Esophagus muscularis mucosa (tissue), 4 donors: Measurements from ENCODE around the gene PEX16. TPM values are rescaled to one million over a fixed set of nuclear protein-coding genes. Genes with fewer than 3 reads are reported as not detected.
A peak's percentile ranks its signal among the peaks of the same experiment; 100 is the strongest.
"Not testable (repeated sequence)": the region's sequence is repeated elsewhere in the genome, so short reads cannot be mapped to it uniquely, and the experiment has no call there.

Experiments
- DNase-seq: peaks from one replicate; pipeline ENCODE4 v3.0.0-alpha.2; 2017; ENCODE audit errors: extremely low spot score
- H3K27ac ChIP-seq, 4 donors: fragments of 200-600 bp; sonication (generic); replicated peaks in 1 of 4; 1 replicate in 3 of 4; 2 replicates in 1 of 4; pipeline ENCODE4 v1.5.1; 2016 to 2019; ENCODE audit warnings: mild to moderate bottlenecking in 1 of 4
- H3K27me3 ChIP-seq, 4 donors: fragments of 200-600 bp; sonication (generic); one replicate each; pipeline versions ENCODE4 v1.5.1 to v1.6.0; 2016 to 2019
- H3K36me3 ChIP-seq, 4 donors: fragments of 200-600 bp; sonication (generic); one replicate each; pipeline ENCODE4 v1.5.1; 2016 to 2019
- H3K4me1 ChIP-seq, 4 donors: fragments of 200-600 bp; sonication (generic); one replicate each; pipeline ENCODE4 v1.5.1; 2016 to 2019
- H3K4me3 ChIP-seq, 4 donors: fragments of 200-600 bp; sonication (generic); 1 replicate in 2 of 4; 2 replicates in 2 of 4; pipeline ENCODE4 v1.5.1; 2016 to 2019; ENCODE audit warnings: mild to moderate bottlenecking in 4 of 4, moderate library complexity in 1 of 4
- H3K9me3 ChIP-seq, 4 donors: fragments of 200-600 bp; sonication (generic); 1 replicate in 3 of 4; 2 replicates in 1 of 4; pipeline ENCODE4 v1.5.1; 2016 to 2019
- EP300 ChIP-seq: sonication (generic); formaldehyde crosslinking; IDR thresholded peaks from one replicate; pipeline ENCODE4 v1.6.1; 2017; ENCODE audit warnings: antibody characterized with exemption
- POLR2A ChIP-seq: fragments of 450-650 bp; IDR thresholded peaks from one replicate; pipeline ENCODE4 v1.6.1; 2017; ENCODE audit warnings: antibody characterized with exemption, moderate library complexity, mild to moderate bottlenecking, low read depth
- POLR2AphosphoS5 ChIP-seq, 2 donors: sonication (generic); formaldehyde crosslinking; IDR thresholded peaks; one replicate each; pipeline ENCODE4 v1.6.1; 2017; ENCODE audit warnings: antibody characterized with exemption in 2 of 2
- WGBS: methylation state at CpG from one replicate; pipeline ENCODE4 v1.1.5; 2018; 5-methylcytosine and 5-hydroxymethylcytosine counted together
- intact Hi-C: fragments of 100-400 bp; cut with DNase I; formaldehyde crosslinking; loops from one replicate; pipeline ENCODE4 v1.15.1; 2023
- total RNA-seq, 4 donors: library from RNA; depleted of rRNA; stranded (reverse); fragments of >200 nt; gene quantifications; one replicate each; pipeline versions ENCODE4 v1.1.0 to v1.2.1, GENCODE V29; 2016
- TF ChIP-seq, protein P1 (sequence below), 3 experiments: fragments of 200-600 bp in 2 of 3; fragments of 450-650 bp in 1 of 3; sonication (generic) in 2 of 3; IDR thresholded peaks; one replicate each; pipeline ENCODE4 v1.5.1; 2017 to 2019; ENCODE audit warnings: antibody characterized with exemption in 3 of 3, mild to moderate bottlenecking in 2 of 3, moderate library complexity in 1 of 3

PEX16 gene
- total RNA-seq, 4 donors from 2014 or later = 15.4 to 32.2 (median 23.2) TPM

DNA sequence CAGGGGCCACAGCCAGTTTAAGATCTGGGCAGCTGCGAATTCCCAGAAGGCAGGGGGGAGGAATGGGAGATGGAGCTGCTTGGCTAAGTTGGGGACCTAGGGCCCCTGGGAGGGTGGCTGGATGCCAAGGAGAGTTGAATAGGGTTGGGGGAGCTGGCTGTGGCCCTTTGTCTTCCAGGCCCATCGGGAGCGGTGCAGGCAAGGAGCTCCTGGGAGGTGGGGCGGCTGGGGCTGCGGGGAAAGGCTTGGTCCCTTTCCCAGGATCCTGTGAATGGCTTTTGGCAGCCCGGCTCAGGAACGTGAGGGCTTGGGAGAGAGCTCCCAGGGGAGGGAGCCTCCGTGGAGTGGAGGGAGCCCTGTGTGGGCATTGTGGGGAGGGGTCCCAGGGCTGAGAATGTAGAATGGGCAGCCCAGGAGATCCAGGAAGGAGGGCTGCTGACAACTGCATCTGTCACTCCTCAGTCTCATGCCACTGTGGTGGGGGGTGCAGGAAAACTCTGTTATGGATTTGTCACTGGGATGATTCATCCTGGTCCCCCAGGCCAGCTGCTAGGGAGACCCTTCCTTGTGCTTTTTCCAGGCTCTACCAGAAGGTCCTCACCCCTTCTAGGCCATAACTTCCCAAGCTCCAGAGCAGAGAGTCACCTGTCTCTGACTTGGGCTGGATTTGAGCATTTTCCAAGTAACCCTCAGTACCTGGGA lies 16.6 kb downstream of the PEX16 start:
- H3K27ac ChIP-seq = peak overlapping the region; percentile 62 to 79 (median 69)

DNA sequence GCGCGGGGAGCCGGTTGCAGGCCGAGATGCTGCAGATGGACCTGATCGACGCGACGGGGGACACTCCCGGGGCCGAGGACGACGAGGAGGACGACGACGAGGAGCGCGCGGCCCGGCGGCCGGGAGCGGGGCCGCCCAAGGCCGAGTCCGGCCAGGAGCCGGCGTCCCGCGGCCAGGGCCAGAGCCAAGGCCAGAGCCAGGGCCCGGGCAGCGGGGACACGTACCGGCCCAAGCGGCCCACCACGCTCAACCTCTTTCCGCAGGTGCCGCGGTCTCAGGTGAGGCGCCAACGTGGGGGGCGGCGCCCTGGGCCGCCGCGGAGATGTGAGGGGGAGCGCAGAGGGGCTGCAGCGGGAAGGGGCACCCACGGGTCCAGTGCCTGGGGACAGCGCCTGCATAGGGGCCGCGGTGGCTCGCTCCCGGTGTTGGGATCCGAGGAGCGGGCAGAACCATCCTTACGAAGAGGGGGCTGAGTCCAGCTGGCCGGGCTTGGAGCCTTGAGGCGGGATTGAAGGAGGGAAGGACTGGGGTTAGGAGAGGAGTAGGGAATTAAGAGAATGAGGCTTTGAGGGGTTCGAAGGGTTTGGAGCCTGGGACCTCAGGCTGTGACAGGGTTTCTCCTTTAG lies 17.4 kb downstream of the PEX16 start:
- Histone ChIP-seq H3K4me3 (peak overlapping the region; percentile 61 to 84 (median 66)), H3K27me3 (peaks cover 0 to 14% (median 0%) of the 10 kb centered on the region in 4 donors), H3K4me1 (peaks cover 20 to 31% (median 26%) of the 10 kb centered on the region in 4 donors), H3K27ac (peak overlapping the region; percentile 62 to 79 (median 69)), H3K36me3 (peaks cover 0 to 34% (median 27%) of the 10 kb centered on the region in 4 donors)
- intact Hi-C loops, DNase-seq, H3K9me3 ChIP-seq: not testable (repeated sequence)
- WGBS = 3% methylated on average over 22 of the region's 59 CpGs

More for the DNA sequence above, 16.6 kb downstream of the PEX16 start:
- Histone ChIP-seq H3K4me3 (peak overlapping the region; percentile 61 to 84 (median 66)), H3K27me3 (peaks cover 0 to 8% (median 0%) of the 10 kb centered on the region in 4 donors), H3K9me3 (no peaks in the 10 kb centered on the region), H3K36me3 (peaks cover 0 to 41% (median 29%) of the 10 kb centered on the region in 4 donors), H3K4me1 (peaks cover 20 to 31% (median 26%) of the 10 kb centered on the region in 4 donors)
- TF ChIP-seq EP300 (no peak), POLR2AphosphoS5 (IDR thresholded peaks at IDR 0.05) (no peak), POLR2A (no peak)
- TF ChIP-seq, protein P1, sequence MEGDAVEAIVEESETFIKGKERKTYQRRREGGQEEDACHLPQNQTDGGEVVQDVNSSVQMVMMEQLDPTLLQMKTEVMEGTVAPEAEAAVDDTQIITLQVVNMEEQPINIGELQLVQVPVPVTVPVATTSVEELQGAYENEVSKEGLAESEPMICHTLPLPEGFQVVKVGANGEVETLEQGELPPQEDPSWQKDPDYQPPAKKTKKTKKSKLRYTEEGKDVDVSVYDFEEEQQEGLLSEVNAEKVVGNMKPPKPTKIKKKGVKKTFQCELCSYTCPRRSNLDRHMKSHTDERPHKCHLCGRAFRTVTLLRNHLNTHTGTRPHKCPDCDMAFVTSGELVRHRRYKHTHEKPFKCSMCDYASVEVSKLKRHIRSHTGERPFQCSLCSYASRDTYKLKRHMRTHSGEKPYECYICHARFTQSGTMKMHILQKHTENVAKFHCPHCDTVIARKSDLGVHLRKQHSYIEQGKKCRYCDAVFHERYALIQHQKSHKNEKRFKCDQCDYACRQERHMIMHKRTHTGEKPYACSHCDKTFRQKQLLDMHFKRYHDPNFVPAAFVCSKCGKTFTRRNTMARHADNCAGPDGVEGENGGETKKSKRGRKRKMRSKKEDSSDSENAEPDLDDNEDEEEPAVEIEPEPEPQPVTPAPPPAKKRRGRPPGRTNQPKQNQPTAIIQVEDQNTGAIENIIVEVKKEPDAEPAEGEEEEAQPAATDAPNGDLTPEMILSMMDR (IDR thresholded peaks at IDR 0.05) = no peak
- 33% methylated on average over 6 of the region's 8 CpGs for WGBS
- DNase-seq = no peak
- intact Hi-C loops = no loop called here

DNA sequence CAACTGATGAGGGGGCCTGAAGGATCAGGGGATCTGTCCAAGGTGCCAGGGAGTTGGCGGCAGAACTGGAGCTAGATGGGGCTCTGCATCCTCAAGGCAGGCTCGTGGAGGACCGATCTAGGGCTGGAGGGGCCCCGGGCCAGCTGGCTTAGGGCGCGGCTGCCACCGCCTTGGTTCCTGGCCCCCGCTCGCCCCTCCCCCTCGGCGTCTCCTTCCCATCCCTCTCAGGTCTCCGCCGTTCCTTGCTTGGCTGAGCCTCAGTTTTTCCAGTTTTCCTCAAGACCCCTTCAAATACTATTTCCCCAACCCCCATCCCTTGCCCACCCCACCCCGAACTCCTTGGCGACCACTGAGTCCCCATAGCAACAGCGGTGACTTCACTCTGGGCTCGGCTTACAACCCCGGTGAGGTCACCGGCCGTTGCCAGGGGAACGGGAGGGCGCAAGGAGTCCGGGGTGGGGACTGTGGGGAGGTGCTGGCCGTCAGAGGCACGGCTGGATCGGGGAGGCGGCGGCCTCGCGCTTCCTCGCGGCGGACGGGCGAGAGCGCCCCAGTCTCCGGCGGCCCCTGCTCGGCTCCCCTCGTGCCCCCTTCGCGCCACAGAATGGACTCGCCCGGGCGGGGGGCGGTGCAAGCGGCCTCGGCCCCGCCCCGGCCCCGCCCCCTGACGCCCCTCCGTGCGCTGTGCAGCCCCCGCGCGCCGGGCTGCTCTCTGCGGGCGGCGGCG lies 18.1 kb downstream of the PEX16 start:
- TF ChIP-seq POLR2AphosphoS5 (IDR thresholded peaks at IDR 0.05) = peak; percentile 32 to 54
- no peak for TF ChIP-seq POLR2A
- intact Hi-C loops = no loop called here
- Histone ChIP-seq H3K36me3 (peaks cover 0 to 27% (median 23%) of the 10 kb centered on the region in 4 donors), H3K27me3 (peaks cover 0 to 21% (median 0%) of the 10 kb centered on the region in 4 donors), H3K4me1 (peaks cover 20 to 31% (median 26%) of the 10 kb centered on the region in 4 donors), H3K27ac (peak overlapping the region; percentile 62 to 79 (median 69)), H3K9me3 (no peaks in the 10 kb centered on the region), H3K4me3 (peak overlapping the region; percentile 61 to 84 (median 66))
- WGBS = under 1% methylated on average over 45 of the region's 62 CpGs
- no peak for DNase-seq

DNA sequence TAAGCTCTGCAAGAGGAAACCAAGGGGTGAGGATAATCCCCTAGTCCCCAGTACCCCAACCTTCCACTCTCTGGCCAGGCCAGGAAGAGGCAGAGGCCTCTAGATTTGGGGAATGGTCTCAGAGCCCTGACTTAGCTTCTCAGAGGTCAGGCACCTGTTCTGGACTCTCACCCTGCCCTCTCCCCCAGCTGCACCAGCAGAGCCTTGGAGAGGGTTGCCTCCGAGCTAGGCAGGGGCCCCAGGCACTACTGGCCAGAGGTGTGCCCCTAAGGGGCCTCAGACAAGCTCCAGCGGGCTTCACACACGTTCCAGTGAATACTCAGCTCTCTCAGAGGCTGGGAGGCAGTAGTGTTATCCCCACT lies 18.6 kb downstream of the PEX16 start:
- H3K27me3 ChIP-seq = peaks cover 0 to 25% (median 0%) of the 10 kb centered on the region in 4 donors
- WGBS = 20% methylated on average over 3 of the region's 3 CpGs
- intact Hi-C loops = no loop called here
- no peak for TF ChIP-seq EP300
- TF ChIP-seq POLR2A = no peak
- TF ChIP-seq, protein P1 (IDR thresholded peaks at IDR 0.05) = no peak
- no peak for TF ChIP-seq POLR2AphosphoS5 (IDR thresholded peaks at IDR 0.05)
- H3K4me1 ChIP-seq = peaks cover 20 to 31% (median 26%) of the 10 kb centered on the region in 4 donors
- peak overlapping the region; percentile 62 to 79 (median 69) for H3K27ac ChIP-seq
- DNase-seq = no peak
- no peaks in the 10 kb centered on the region for H3K9me3 ChIP-seq
- peaks cover 0 to 21% (median 17%) of the 10 kb centered on the region in 4 donors for H3K36me3 ChIP-seq
- peak overlapping the region; percentile 61 to 84 (median 66) for H3K4me3 ChIP-seq

DNA sequence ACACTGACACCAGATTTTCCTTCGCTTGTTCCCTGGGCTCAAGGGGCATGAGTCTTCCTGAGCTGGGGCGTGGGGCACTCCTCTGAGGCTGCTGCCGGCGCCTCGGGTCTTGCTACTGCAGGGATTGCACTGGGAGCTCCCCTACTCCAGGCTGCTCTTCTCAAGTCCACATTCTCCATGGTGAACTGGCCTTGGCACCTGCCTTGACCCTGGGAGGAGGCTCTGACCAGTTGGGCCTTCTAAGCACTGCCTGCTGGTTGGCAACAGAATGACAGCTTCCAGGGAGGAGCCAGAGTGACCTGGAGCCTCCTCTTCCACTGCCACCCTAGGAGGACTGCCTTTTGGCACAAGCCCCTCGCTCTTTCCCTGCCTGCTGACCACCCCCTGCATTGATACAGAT lies 20.1 kb downstream of the PEX16 start:
- DNase-seq = no peak
- 92% methylated on average over 5 of the region's 6 CpGs for WGBS
- intact Hi-C loops = no loop called here
- Histone ChIP-seq H3K4me1 (peaks cover 20 to 31% (median 26%) of the 10 kb centered on the region in 4 donors), H3K27me3 (peaks cover 0 to 25% (median 0%) of the 10 kb centered on the region in 4 donors), H3K4me3 (no peak overlapping the region), H3K36me3 (peaks cover 0 to 6% (median 4%) of the 10 kb centered on the region in 4 donors), H3K9me3 (no peaks in the 10 kb centered on the region), H3K27ac (no peak overlapping the region)
- TF ChIP-seq POLR2A (no peak), EP300 (no peak), POLR2AphosphoS5 (IDR thresholded peaks at IDR 0.05) (no peak)
- TF ChIP-seq, protein P1 (IDR thresholded peaks at IDR 0.05) = no peak
